GF-D8 (cell line): Measurements from ENCODE around the gene DNAJC21.
"Not testable (repeated sequence)": the region's sequence is repeated elsewhere in the genome, so short reads cannot be mapped to it uniquely, and the experiment has no call there.

Experiments used
- DNase-seq: peaks from one replicate; lab custom pipeline; 2025; lab: John Stamatoyannopoulos, UW

Gene DNAJC21

GRCh38 chr5:34923694-34924461, 5.5 kb upstream of the DNAJC21 start:
- DNase-seq: no peak

- no peak for DNase-seq
Measured at GRCh38 chr5:34924462-34924765, 4.9 kb upstream of the DNAJC21 start.

- no peak for DNase-seq
Measured at GRCh38 chr5:34926318-34926888, 3.0 kb upstream of the DNAJC21 start.

GRCh38 chr5:34927785-34928184, 1.6 kb upstream of the DNAJC21 start:
- no peak for DNase-seq

GRCh38 chr5:34928267-34928666, 1.1 kb upstream of the DNAJC21 start:
- DNase-seq: no peak

- peak; percentile 39 for DNase-seq
Measured at GRCh38 chr5:34929720-34930461, 532 bp downstream of the DNAJC21 start.

- DNase-seq: no peak
Measured at GRCh38 chr5:34930462-34930844, 1.1 kb downstream of the DNAJC21 start.

GRCh38 chr5:34930870-34931269, 1.5 kb downstream of the DNAJC21 start:
- DNase-seq: no peak

- DNase-seq: no peak
Measured at GRCh38 chr5:34932947-34933346, 3.6 kb downstream of the DNAJC21 start.

GRCh38 chr5:34941936-34942335, 12.6 kb downstream of the DNAJC21 start:
- no peak for DNase-seq

GRCh38 chr5:34944044-34944443, 14.7 kb downstream of the DNAJC21 start:
- no peak for DNase-seq

- DNase-seq: no peak
Measured at GRCh38 chr5:34944460-34945047, 15.2 kb downstream of the DNAJC21 start.

- no peak for DNase-seq
Measured at GRCh38 chr5:34957321-34957720, 28.0 kb downstream of the DNAJC21 start.

GRCh38 chr5:34957857-34958690, 28.7 kb downstream of the DNAJC21 start:
- no peak for DNase-seq

- no peak for DNase-seq
Measured at GRCh38 chr5:34959323-34959722, 30.0 kb downstream of the DNAJC21 start.

- DNase-seq: no peak
Measured at GRCh38 chr5:34967540-34967939, 38.2 kb downstream of the DNAJC21 start.

GRCh38 chr5:34968258-34968657, 38.9 kb downstream of the DNAJC21 start:
- DNase-seq: no peak

- no peak for DNase-seq
Measured at GRCh38 chr5:34970552-34970951, 41.2 kb downstream of the DNAJC21 start.

- DNase-seq: not testable (repeated sequence)
Measured at GRCh38 chr5:34971655-34972054, 42.3 kb downstream of the DNAJC21 start.

GRCh38 chr5:34976347-34976746, 47.0 kb downstream of the DNAJC21 start:
- no peak for DNase-seq

- no peak for DNase-seq
Measured at GRCh38 chr5:34977934-34978613, 48.7 kb downstream of the DNAJC21 start.
